Right atrium auricular region (tissue), 2 donors: ENCODE measurements around the gene NEMP2. TPM values are rescaled to one million over a fixed set of nuclear protein-coding genes. Genes with fewer than 3 reads are reported as not detected.

Source experiments
- DNase-seq: peaks from one replicate; pipeline ENCODE4 v3.0.0-alpha.2; 2019; ENCODE audit warnings: low spot score
- H3K27ac ChIP-seq, 2 donors: fragments of 200-600 bp; sonication (generic); 1 replicate in 1 of 2; 2 replicates in 1 of 2; pipeline ENCODE4 v1.5.1; 2016 to 2019
- H3K27me3 ChIP-seq, 2 donors: fragments of 200-600 bp; sonication (generic); one replicate each; pipeline versions ENCODE4 v1.5.1 to v1.6.0; 2017 to 2019
- H3K36me3 ChIP-seq: fragments of 200-600 bp; sonication (generic); one replicate; pipeline ENCODE4 v1.5.1; 2016
- H3K4me1 ChIP-seq, 2 donors: fragments of 200-600 bp; sonication (generic); one replicate each; pipeline versions ENCODE4 v1.5.1 to v1.6.0; 2017 to 2019
- H3K4me3 ChIP-seq, 2 donors: fragments of 200-600 bp; sonication (generic); 1 replicate in 1 of 2; 2 replicates in 1 of 2; pipeline ENCODE4 v1.5.1; 2017 to 2019; ENCODE audit warnings: mild to moderate bottlenecking in 1 of 2, moderate library complexity in 1 of 2
- H3K9me3 ChIP-seq, 2 donors: fragments of 200-600 bp; sonication (generic); one replicate each; pipeline ENCODE4 v1.5.1; 2019
- total RNA-seq, 2 donors: library from RNA; depleted of rRNA; stranded (reverse); fragments of >200 nt; gene quantifications; one replicate each; pipeline ENCODE4 v1.1.0, GENCODE V29; 2016
- TF ChIP-seq, protein P1 (sequence below), 2 donors: fragments of 200-600 bp; sonication (generic); IDR thresholded peaks; one replicate each; pipeline ENCODE4 v1.5.1; 2019; ENCODE audit warnings: antibody characterized with exemption in 2 of 2

NEMP2 gene
- total RNA-seq, 2 donors from 2014 or later = 2.7 to 3.3 TPM

DNA sequence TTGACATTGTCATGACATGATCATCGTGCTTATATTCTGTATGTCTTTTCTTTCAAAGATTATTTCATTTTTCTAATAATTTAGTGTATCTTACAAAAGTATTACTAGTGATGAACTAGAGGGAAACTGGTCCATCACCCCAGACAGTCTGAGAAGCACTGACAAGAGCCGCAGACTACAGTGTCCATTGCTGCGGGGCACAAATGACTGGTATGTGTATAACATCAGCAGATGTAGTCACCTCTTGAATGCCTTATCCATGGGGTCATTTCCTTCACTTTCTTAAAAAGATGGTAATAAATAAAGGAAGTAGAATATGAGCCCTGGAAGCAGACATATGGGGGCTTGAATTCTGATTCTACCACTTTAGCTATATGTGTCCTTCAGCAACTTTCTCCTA is 29.6 kb downstream of the NEMP2 start:
- H3K9me3 ChIP-seq = no peaks in the 10 kb centered on the region
- no peaks in the 10 kb centered on the region for H3K4me1 ChIP-seq
- no peak overlapping the region for H3K4me3 ChIP-seq
- H3K27me3 ChIP-seq = no peaks in the 10 kb centered on the region
- H3K36me3 ChIP-seq = peaks cover 11% of the 10 kb centered on the region
- H3K27ac ChIP-seq = no peak overlapping the region
- TF ChIP-seq, protein P1, sequence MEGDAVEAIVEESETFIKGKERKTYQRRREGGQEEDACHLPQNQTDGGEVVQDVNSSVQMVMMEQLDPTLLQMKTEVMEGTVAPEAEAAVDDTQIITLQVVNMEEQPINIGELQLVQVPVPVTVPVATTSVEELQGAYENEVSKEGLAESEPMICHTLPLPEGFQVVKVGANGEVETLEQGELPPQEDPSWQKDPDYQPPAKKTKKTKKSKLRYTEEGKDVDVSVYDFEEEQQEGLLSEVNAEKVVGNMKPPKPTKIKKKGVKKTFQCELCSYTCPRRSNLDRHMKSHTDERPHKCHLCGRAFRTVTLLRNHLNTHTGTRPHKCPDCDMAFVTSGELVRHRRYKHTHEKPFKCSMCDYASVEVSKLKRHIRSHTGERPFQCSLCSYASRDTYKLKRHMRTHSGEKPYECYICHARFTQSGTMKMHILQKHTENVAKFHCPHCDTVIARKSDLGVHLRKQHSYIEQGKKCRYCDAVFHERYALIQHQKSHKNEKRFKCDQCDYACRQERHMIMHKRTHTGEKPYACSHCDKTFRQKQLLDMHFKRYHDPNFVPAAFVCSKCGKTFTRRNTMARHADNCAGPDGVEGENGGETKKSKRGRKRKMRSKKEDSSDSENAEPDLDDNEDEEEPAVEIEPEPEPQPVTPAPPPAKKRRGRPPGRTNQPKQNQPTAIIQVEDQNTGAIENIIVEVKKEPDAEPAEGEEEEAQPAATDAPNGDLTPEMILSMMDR (IDR thresholded peaks at IDR 0.05) = no peak
- DNase-seq = no peak

- no peak for DNase-seq
- TF ChIP-seq, protein P1 (IDR thresholded peaks at IDR 0.05) = no peak
- H3K4me3 ChIP-seq = no peak overlapping the region
- H3K4me1 ChIP-seq = no peaks in the 10 kb centered on the region
- H3K36me3 ChIP-seq = peaks cover 14% of the 10 kb centered on the region
- H3K27me3 ChIP-seq = no peaks in the 10 kb centered on the region
- no peak overlapping the region for H3K27ac ChIP-seq
- no peaks in the 10 kb centered on the region for H3K9me3 ChIP-seq
These were observed 31.4 kb downstream of the NEMP2 start for GRCh38 chr2:190503088-190503487.

DNA sequence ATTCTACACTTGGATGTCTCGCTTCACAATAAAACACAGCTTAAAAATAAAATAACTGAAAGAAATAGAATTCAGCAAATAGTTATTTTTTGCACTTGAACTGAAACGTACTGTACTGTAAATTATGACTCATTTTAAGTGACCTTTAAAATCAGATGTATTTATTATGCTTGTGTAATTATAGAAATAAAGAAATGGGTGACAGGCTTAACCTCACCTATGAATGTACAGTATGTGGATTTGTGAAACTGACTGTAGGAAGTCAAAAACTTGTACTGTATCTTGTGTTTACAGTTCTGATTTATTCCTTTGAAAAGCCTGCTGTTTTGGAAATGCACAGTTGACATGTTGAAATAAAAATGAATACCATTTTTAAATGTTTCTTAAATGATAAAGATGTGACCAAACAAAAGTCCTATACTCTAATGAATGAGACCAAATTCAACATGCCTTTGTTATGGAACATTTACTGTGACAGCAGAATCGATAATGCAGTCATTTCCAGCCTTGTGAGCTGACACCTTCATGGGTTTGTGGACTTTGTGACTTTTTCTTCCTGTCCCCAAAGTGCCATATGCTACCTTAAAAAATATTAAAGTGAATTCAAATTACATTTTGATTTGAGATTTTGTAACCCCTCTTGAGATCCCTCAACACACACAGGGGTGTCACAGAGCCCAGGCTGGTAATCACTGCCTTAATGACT is 32.7 kb downstream of the NEMP2 start:
- peaks cover 14% of the 10 kb centered on the region for H3K36me3 ChIP-seq
- TF ChIP-seq, protein P1 (IDR thresholded peaks at IDR 0.05) = no peak
- no peaks in the 10 kb centered on the region for H3K4me1 ChIP-seq
- H3K27ac ChIP-seq = no peak overlapping the region
- DNase-seq = no peak
- H3K4me3 ChIP-seq = no peak overlapping the region
- H3K27me3 ChIP-seq = no peaks in the 10 kb centered on the region
- no peaks in the 10 kb centered on the region for H3K9me3 ChIP-seq

DNA sequence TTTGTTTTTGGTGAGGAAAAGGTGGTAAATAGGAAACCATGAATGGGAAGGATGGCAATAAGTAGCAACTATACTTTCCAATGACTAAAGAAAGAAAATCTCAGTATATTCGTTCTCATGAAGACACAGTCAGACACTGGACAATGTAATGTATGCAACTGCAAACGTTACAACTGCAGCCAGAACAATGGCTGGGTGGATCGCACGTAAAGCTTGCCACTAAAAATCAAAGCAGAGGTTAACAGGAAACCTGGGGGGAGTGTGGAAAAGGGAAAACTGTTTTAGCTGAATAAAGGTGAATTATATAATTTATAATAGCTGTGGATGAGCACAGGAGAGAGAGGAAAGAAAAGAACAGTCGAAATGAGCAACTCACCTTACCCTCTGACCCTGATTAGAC is 33.3 kb downstream of the NEMP2 start:
- Histone ChIP-seq H3K4me1 (no peaks in the 10 kb centered on the region), H3K27ac (no peak overlapping the region), H3K27me3 (no peaks in the 10 kb centered on the region), H3K36me3 (peaks cover 14% of the 10 kb centered on the region), H3K4me3 (no peak overlapping the region), H3K9me3 (no peaks in the 10 kb centered on the region)
- DNase-seq = no peak
- TF ChIP-seq, protein P1 (IDR thresholded peaks at IDR 0.05) = no peak

DNA sequence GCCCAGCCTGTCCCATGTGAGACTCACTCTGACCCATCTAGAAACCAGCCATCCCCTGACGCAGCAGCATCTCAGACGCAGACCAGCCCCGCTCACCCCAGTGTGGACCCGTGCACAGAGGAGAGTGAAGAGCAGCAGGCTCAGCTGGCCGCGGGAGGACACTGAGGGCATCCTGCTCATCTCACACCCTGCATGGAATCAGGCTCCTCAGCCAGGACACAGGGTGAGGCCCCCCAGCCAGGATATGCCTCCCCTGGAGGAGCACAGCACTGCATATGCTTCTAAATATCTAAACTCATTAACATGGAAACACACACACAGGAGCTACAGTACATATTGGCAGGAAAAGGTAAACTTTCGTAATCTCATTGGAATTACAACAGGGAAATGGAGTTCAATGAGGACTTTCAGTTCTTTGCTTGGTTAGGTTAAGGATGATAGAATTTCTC is 34.4 kb downstream of the NEMP2 start:
- no peak for DNase-seq
- H3K4me1 ChIP-seq = no peaks in the 10 kb centered on the region
- no peak overlapping the region for H3K4me3 ChIP-seq
- no peaks in the 10 kb centered on the region for H3K9me3 ChIP-seq
- no peaks in the 10 kb centered on the region for H3K27me3 ChIP-seq
- H3K36me3 ChIP-seq = peaks cover 13% of the 10 kb centered on the region
- no peak overlapping the region for H3K27ac ChIP-seq
- TF ChIP-seq, protein P1 (IDR thresholded peaks at IDR 0.05) = no peak

DNA sequence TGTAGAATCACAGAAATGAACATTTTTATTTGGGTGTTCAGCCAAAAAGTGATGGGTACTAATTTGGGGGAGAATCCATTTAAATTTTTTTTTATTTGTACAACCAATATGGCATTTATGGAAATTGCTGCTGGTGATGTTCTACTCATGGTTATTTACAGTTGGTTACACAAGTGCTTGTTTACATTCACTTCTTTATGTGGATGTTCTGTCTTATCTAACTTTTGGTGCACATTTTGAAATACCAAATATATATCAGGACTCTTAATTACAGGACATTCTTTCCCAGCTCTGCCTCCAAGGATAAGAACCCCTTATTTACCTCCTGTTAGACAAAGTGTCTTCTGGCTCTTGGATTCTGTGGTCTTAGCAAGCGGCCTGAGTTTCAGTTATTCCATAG is 35.2 kb downstream of the NEMP2 start:
- no peaks in the 10 kb centered on the region for H3K9me3 ChIP-seq
- no peaks in the 10 kb centered on the region for H3K27me3 ChIP-seq
- H3K4me1 ChIP-seq = no peaks in the 10 kb centered on the region
- no peak for DNase-seq
- peaks cover 9% of the 10 kb centered on the region for H3K36me3 ChIP-seq
- no peak overlapping the region for H3K4me3 ChIP-seq
- TF ChIP-seq, protein P1 (IDR thresholded peaks at IDR 0.05) = no peak
- no peak overlapping the region for H3K27ac ChIP-seq
